ENCODE measurements around the gene SEMA6A.

GRCh38 chr5:116509483-116510244 lies 65.0 kb downstream of the SEMA6A start:
- no peak for TF ChIP-seq POLR2AphosphoS5 (IDR thresholded peaks at IDR 0.05)
- TF ChIP-seq CTCF (IDR thresholded peaks at IDR 0.05 in 8 of 11, conservative IDR thresholded peaks at IDR 0.05 in 3 of 11): no peak
- TF ChIP-seq POLR2A (IDR thresholded peaks at IDR 0.05): no peak
